Neural crest cell (in vitro differentiated cells): ENCODE data around the gene PRR12. TPM values are rescaled to one million over a fixed set of nuclear protein-coding genes. Genes with fewer than 3 reads are reported as not detected.

ENCODE experiments used
- DNase-seq: peaks from one replicate; pipeline ENCODE4 v3.0.0; 2021; ENCODE audit warnings: low read depth, mixed read lengths, low spot score
- H3K27ac Mint-ChIP-seq: one replicate; pipeline ENCODE4 v1.8.0; 2021; ENCODE audit warnings: mild to moderate bottlenecking, mixed read lengths; ENCODE audit not compliant: unreplicated experiment
- H3K27me3 Mint-ChIP-seq: 2 replicates; pipeline ENCODE4 v1.8.0; 2021; ENCODE audit warnings: low read depth, mild to moderate bottlenecking, mixed read lengths
- H3K36me3 Mint-ChIP-seq: 2 replicates; pipeline ENCODE4 v1.8.0; 2021; ENCODE audit warnings: low read depth, mild to moderate bottlenecking, mixed read lengths
- H3K4me1 Mint-ChIP-seq: 2 replicates; pipeline ENCODE4 v1.8.0; 2021; ENCODE audit warnings: mixed read lengths
- H3K4me3 Mint-ChIP-seq: one replicate; pipeline ENCODE4 v1.8.0; 2021; ENCODE audit warnings: mild to moderate bottlenecking, mixed read lengths
- H3K9me3 Mint-ChIP-seq: 2 replicates; pipeline ENCODE4 v1.8.0; 2021; ENCODE audit warnings: mixed read lengths
- total RNA-seq: library from RNA; stranded (reverse); gene quantifications from 2 replicates; pipeline ENCODE4 v1.2.1, GENCODE V29; 2021
- TF ChIP-seq, protein P1 (sequence below): fragments of 200-600 bp; sonication (generic); conservative IDR thresholded peaks from 2 replicates; pipeline ENCODE4 v1.5.0; 2021; ENCODE audit warnings: antibody characterized with exemption, mild to moderate bottlenecking

Gene PRR12
- total RNA-seq, 1 donor from 2014 or later: 51.7 TPM

GRCh38 chr19:49554701-49555181 is 36.2 kb upstream of the PRR12 start:
- TF ChIP-seq, protein P1, sequence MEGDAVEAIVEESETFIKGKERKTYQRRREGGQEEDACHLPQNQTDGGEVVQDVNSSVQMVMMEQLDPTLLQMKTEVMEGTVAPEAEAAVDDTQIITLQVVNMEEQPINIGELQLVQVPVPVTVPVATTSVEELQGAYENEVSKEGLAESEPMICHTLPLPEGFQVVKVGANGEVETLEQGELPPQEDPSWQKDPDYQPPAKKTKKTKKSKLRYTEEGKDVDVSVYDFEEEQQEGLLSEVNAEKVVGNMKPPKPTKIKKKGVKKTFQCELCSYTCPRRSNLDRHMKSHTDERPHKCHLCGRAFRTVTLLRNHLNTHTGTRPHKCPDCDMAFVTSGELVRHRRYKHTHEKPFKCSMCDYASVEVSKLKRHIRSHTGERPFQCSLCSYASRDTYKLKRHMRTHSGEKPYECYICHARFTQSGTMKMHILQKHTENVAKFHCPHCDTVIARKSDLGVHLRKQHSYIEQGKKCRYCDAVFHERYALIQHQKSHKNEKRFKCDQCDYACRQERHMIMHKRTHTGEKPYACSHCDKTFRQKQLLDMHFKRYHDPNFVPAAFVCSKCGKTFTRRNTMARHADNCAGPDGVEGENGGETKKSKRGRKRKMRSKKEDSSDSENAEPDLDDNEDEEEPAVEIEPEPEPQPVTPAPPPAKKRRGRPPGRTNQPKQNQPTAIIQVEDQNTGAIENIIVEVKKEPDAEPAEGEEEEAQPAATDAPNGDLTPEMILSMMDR: no peak
- H3K4me3 Mint-ChIP-seq: no peak overlapping the region
- H3K9me3 Mint-ChIP-seq: no peaks in the 10 kb centered on the region
- DNase-seq: no peak
- no peak overlapping the region for H3K27ac Mint-ChIP-seq
- peaks cover 7% of the 10 kb centered on the region for H3K36me3 Mint-ChIP-seq
- no peaks in the 10 kb centered on the region for H3K27me3 Mint-ChIP-seq
- H3K4me1 Mint-ChIP-seq: no peaks in the 10 kb centered on the region

DNA sequence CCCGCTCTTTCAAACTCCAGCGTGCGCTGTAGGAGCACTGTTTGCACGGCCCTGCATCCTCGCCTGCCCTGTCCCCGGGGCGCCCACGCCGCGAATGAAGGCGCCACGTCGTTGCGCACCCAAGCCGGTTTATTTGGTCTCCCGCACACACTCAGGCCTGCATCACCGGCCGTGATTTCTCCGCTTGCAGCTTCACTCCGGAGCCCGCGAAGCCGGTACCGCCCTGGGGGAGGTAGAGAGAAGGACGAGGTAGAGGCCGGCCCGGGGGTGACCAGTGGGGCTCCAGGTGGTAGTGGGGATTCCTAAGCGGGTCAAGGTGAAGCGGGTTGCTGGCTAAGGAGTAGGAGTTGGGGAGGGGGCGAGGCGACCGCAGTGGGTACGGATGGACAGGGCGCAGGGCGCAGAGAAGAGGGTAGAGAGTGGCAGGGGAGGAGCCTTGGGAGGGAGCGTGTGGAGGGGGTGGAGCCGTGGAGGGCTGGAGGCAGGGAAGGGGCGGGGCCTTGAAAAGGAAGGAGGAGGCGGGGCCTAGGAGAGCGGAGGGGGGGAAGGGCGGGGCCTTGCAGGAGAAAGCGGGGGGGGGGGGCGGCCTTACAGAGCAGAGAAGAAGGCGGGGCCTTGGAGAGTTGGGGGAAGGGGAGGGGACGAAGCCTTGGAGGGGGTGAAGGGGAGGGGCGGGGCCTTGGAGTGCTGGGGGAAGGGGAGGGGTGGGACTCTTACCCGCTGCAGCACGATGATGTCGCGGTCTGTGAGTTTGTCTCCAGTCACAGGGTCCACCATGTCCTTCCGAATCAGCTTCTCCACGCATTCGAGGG is 35.2 kb upstream of the PRR12 start:
- Mint-ChIP-seq H3K9me3 (no peaks in the 10 kb centered on the region), H3K27ac (no peak overlapping the region), H3K27me3 (no peaks in the 10 kb centered on the region), H3K4me3 (no peak overlapping the region), H3K36me3 (peaks cover 7% of the 10 kb centered on the region), H3K4me1 (no peaks in the 10 kb centered on the region)
- DNase-seq: peak; percentile 21
- TF ChIP-seq, protein P1: no peak

DNA sequence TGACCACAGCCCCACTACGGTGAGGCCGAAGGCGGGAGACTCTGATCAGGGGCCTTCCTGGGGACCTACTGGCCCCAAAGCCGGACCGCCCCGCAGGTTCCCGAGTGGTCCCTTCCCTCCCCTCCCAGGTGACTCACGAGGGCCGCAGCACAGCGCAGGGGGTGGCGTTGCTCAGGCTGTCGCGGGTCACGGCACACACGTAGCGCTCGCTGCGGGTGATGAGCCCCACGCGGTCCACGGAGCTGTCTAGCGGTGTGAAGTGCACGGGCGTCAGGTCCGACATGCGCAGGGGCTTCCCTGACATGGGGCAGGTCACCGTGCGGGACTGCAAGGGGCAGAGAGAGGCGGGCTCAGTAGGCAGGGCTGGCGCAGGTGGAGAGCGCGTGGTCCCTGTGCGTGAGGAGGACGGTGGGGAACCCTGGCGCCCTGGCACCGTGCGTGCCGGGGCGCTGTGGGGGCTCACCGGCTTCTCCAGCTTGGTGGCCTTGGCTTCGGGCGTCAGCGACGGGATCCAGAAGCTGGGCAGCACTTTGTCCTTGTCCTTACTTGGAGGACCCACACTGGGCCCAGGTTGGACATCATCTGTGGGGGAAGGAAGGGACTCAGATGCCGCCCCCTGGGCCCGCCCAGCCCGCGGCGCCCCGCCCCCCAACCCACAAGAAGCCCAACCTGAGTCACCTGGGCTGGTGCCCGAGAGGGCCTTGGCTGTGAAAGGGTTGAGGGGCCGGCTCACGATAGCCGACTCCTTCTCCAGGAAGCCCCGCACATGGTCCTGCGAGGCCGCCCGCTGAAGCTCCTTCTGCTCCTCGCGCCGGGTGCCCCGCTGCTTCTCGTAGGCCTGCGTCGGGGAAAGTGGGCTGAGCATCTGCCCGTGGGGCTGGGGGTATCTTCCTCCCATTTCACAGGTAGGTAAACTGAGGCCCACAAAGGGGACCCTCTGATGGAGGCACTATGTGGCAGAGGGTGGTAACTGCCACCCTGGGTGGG is 34.3 kb upstream of the PRR12 start:
- DNase-seq: no peak
- Mint-ChIP-seq H3K36me3 (peaks cover 7% of the 10 kb centered on the region), H3K4me3 (no peak overlapping the region), H3K9me3 (no peaks in the 10 kb centered on the region), H3K27ac (no peak overlapping the region), H3K4me1 (no peaks in the 10 kb centered on the region), H3K27me3 (no peaks in the 10 kb centered on the region)
- TF ChIP-seq, protein P1: no peak

DNA sequence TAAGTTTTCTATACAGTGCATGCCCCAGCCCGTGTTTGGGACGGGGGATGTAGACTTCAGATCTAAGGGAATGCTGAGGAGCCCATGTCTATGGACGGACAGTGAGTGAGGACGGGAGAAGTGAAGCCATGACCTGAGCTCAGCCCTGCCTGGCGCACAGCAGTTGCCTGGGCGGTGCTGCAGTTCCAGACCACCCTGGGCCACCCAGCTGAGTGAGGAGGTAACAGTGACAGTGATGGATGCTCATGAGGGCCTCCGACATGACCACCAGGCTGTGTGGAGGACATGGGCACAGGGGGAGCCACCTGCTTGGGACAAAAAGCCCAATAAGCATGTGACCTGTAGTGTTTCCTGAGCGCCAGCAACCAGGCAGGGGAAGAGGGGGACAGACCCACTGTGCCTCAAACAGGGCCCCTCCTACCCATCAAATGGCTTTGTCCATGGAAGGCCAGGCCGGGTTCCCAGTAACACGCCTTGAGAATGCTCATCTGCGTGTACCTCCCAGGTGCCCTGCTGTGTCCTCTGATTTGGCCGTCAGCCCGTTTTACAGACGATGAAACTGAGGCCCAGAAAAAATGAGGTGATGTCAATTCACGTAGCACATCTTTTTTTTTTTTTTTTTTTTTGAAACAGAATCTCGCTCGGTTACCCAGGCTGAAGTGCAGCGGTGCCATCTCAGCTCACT is 33.2 kb upstream of the PRR12 start:
- TF ChIP-seq, protein P1: no peak
- Mint-ChIP-seq H3K4me1 (no peaks in the 10 kb centered on the region), H3K36me3 (peaks cover 7% of the 10 kb centered on the region), H3K27me3 (no peaks in the 10 kb centered on the region), H3K9me3 (no peaks in the 10 kb centered on the region), H3K27ac (no peak overlapping the region), H3K4me3 (no peak overlapping the region)
- DNase-seq: no peak

- Mint-ChIP-seq H3K4me3 (no peak overlapping the region), H3K36me3 (peaks cover 6% of the 10 kb centered on the region), H3K9me3 (no peaks in the 10 kb centered on the region), H3K4me1 (no peaks in the 10 kb centered on the region), H3K27me3 (no peaks in the 10 kb centered on the region), H3K27ac (peak overlapping the region; percentile 50)
- no peak for DNase-seq
- TF ChIP-seq, protein P1: no peak
Measured at GRCh38 chr19:49558591-49558990, 32.4 kb upstream of the PRR12 start.
